PFSK-1 (cell line): ENCODE measurements around the gene BTK.

ENCODE experiments used
- POLR2AphosphoS5 ChIP-seq: IDR thresholded peaks from 2 replicates; pipeline ENCODE4 v1.6.1; 2012; ENCODE audit warnings: low read depth, mild to moderate bottlenecking, control low read depth, low read length, moderate library complexity
- SIN3A ChIP-seq: IDR thresholded peaks from 2 replicates; pipeline ENCODE4 v1.6.1; 2012; ENCODE audit warnings: mild to moderate bottlenecking, low read length, moderate library complexity, borderline replicate concordance; ENCODE audit not compliant: insufficient read depth
- TAF1 ChIP-seq: IDR thresholded peaks from 2 replicates; pipeline ENCODE4 v1.6.1; 2012; ENCODE audit warnings: low read length, control low read depth, borderline replicate concordance; ENCODE audit not compliant: insufficient read depth
- TF ChIP-seq, protein P1 (sequence below), 2 experiments: IDR thresholded peaks; 2 replicates each; pipeline versions ENCODE4 v1.6.1 to v1.8.0; 2011 to 2012; ENCODE audit warnings: low read depth in 2 of 2, low read length in 2 of 2, control low read depth in 1 of 2, inconsistent platforms in 1 of 2, mild to moderate bottlenecking in 1 of 2, moderate library complexity in 1 of 2; ENCODE audit not compliant: insufficient read depth in 1 of 2

DNA sequence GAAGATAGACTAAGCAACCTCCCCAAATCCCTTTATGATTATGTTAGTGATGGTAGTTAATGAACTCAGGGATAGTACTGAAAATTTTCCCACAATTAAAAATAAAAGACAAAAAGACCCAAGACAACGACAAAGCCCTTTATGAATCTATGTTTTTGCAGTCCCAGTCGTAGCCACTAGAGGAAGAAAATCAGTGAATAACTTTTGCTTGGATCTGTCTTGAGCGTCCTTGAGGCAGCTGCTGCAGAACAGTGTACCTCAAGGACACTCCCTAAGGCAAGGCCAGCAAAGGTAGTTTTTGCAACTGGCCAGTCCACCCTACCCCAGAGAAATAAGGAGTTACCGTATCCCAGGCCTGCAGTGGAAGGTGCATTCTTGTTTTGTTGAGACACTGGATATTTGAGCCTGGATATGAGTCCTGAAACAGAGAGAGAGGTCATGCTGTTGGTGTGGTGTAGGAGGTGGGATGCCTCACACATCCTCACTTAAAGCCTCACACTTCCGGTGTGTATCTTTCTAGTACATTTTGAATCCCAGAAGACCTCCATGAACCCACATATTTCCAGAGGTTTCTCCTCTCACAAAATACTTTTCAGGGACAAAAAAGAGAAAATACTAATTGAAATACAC lies 28.7 kb downstream of the BTK start:
- TF ChIP-seq POLR2AphosphoS5 (no peak), SIN3A (no peak), TAF1 (no peak)
- TF ChIP-seq, protein P1, sequence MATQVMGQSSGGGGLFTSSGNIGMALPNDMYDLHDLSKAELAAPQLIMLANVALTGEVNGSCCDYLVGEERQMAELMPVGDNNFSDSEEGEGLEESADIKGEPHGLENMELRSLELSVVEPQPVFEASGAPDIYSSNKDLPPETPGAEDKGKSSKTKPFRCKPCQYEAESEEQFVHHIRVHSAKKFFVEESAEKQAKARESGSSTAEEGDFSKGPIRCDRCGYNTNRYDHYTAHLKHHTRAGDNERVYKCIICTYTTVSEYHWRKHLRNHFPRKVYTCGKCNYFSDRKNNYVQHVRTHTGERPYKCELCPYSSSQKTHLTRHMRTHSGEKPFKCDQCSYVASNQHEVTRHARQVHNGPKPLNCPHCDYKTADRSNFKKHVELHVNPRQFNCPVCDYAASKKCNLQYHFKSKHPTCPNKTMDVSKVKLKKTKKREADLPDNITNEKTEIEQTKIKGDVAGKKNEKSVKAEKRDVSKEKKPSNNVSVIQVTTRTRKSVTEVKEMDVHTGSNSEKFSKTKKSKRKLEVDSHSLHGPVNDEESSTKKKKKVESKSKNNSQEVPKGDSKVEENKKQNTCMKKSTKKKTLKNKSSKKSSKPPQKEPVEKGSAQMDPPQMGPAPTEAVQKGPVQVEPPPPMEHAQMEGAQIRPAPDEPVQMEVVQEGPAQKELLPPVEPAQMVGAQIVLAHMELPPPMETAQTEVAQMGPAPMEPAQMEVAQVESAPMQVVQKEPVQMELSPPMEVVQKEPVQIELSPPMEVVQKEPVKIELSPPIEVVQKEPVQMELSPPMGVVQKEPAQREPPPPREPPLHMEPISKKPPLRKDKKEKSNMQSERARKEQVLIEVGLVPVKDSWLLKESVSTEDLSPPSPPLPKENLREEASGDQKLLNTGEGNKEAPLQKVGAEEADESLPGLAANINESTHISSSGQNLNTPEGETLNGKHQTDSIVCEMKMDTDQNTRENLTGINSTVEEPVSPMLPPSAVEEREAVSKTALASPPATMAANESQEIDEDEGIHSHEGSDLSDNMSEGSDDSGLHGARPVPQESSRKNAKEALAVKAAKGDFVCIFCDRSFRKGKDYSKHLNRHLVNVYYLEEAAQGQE (IDR thresholded peaks at IDR 0.05; ENCODE audit: insufficient read depth in 1 of 2, low read depth in 2 of 2, low read length in 2 of 2) = no peak
